GM13977 (cell line): ENCODE results near the gene C10orf90.
"Not testable (repeated sequence)": the region's sequence is repeated elsewhere in the genome, so short reads cannot be mapped to it uniquely, and the experiment has no call there.

Experiments
- DNase-seq: peaks from one replicate; pipeline ENCODE4 v3.0.0; 2012; ENCODE audit warnings: low spot score
- CTCF ChIP-seq: IDR thresholded peaks from 2 replicates; pipeline ENCODE4 v1.5.1; 2012; ENCODE audit warnings: mild to moderate bottlenecking, control low read depth; ENCODE audit not compliant: insufficient read depth; ENCODE audit errors: extremely low read depth, missing control alignments
- in situ Hi-C: fragments of 300-500 bp; cut with MboI; formaldehyde crosslinking; loops from one replicate; pipeline ENCODE4 v1.12.0; 2022; ENCODE audit warnings: low sequenced_read_pairs, low pct_unique_long_range_greater_than_20kb, mixed read lengths, inconsistent platforms; ENCODE audit not compliant: unreplicated experiment

Gene C10orf90

GRCh38 chr10:126380352-126381076 is 290.0 kb downstream of the C10orf90 start:
- no peak for DNase-seq
- TF ChIP-seq CTCF = no peak
- in situ Hi-C loops = no loop called here

- in situ Hi-C loops, DNase-seq: not testable (repeated sequence)
Measured at GRCh38 chr10:126379166-126379565, 291.3 kb downstream of the C10orf90 start.

GRCh38 chr10:126376956-126377355 is 293.5 kb downstream of the C10orf90 start:
- TF ChIP-seq CTCF = no peak
- no peak for DNase-seq
- in situ Hi-C loops = no loop called here

GRCh38 chr10:126375926-126376554 is 294.5 kb downstream of the C10orf90 start:
- no peak for TF ChIP-seq CTCF
- in situ Hi-C loops = no loop called here
- no peak for DNase-seq

- no peak for DNase-seq
Measured at GRCh38 chr10:126375299-126375698, 295.2 kb downstream of the C10orf90 start.

More at GRCh38 chr10:126375299-126375698, 295.2 kb downstream of the C10orf90 start:
- no peak for TF ChIP-seq CTCF
- in situ Hi-C loops = no loop called here
